ACHN (cell line): ENCODE results near the gene WDR62.

Experiments used
- DNase-seq: peaks from one replicate; pipeline ENCODE4 v3.0.0-alpha.2; 2015
- in situ Hi-C: cut with HindIII; loops from 2 replicates; pipeline ENCODE4 v1.10.0; 2017; ENCODE audit warnings: low sequenced_read_pairs, low pct_ligation_motif_present, low pct_unique_long_range_greater_than_20kb

WDR62 gene

GRCh38 chr19:36054733-36055686 lies at the start of gene WDR62:
Gene WDR62, plus strand, starts transcription at chr19:36054897. Its CDS starts 75 bp downstream, at chr19:36054972.
- peak; percentile 87 for DNase-seq
- in situ Hi-C loops: no loop called here

DNA sequence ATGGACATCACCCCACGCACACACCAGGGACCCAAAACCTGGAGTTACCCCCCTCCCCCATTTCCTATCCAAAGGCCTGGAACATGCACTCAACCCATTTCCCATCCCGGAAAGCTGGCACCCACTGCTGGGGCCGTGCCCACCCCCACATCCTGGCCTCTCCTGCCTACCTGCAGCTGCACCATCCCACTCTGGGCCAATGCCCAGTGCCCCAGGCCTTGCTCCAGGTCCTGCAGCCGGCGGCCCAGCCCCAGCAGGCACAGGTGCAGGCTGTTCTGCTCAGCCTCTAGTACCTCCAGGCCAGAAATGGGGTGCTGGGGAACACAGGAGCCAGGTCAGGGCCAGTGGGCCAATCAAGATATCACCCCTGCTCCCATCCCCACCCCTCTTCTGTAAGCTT lies 47.7 kb upstream of the WDR62 start:
- no peak for DNase-seq
- in situ Hi-C loops: no loop called here

DNA sequence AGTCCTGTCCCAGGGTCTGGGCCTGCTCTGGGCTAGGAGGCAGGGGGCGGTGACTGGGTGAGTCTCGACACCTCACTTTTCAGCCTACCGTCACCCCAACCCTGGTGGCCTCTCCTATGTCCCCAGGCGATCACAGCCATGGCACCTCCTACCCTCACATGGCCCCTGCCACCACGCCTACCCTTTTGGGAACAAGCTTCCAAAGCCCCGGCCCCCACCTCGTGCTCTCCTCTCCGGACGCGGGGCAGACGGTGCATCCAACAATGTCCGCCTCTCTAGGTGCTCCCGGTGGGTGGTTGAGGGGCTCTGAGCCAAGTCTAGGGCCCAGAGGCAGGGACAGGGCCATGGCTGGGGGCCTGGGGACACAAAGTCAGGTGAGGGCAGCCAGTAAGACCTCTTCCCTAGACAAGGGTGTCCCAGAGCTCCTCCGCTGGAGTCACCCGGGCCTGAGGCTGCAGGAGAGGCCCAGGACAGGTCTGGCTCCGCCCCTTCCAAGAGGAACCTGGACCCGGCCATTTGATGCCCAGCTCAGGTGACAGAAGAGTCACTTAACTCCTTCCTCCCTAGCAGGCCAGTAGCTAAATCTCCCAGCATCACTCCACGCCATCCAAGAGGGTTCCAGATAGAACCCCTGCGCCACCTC lies 46.2 kb upstream of the WDR62 start, which contains the start of gene SYNE4:
Gene SYNE4, minus strand, starts transcription at position 478 of the 643 bp plus-strand sequence. Its CDS starts 132 bp downstream, at position 346.
- DNase-seq: no peak
- in situ Hi-C loops: no loop called here

- peak; percentile 55 for DNase-seq
- in situ Hi-C loops: no loop called here
Measured at GRCh38 chr19:36009220-36009619, 45.5 kb upstream of the WDR62 start.

GRCh38 chr19:36009633-36010379 lies 44.9 kb upstream of the WDR62 start:
- in situ Hi-C loops: no loop called here
- no peak for DNase-seq

DNA sequence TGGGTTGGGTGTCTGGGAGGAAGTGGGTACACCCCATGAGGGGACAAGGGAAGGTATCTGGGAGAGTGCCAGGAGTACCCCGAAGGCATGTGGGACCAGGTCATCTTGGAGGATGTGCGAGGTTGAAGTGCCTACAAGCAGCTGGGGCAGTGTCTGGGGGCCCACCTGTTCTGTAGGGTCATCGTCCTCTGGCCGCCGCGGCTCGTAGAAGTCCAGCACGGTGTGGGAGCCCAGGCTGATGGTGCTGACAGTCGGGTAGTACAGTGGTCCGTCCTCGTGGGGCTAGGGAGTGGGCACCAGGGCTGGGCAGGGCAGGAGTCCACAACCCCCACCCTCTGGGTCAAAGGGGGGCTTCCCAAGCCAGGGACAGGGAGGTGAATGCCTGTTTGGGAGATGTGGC lies 44.3 kb upstream of the WDR62 start:
- no peak for DNase-seq

DNA sequence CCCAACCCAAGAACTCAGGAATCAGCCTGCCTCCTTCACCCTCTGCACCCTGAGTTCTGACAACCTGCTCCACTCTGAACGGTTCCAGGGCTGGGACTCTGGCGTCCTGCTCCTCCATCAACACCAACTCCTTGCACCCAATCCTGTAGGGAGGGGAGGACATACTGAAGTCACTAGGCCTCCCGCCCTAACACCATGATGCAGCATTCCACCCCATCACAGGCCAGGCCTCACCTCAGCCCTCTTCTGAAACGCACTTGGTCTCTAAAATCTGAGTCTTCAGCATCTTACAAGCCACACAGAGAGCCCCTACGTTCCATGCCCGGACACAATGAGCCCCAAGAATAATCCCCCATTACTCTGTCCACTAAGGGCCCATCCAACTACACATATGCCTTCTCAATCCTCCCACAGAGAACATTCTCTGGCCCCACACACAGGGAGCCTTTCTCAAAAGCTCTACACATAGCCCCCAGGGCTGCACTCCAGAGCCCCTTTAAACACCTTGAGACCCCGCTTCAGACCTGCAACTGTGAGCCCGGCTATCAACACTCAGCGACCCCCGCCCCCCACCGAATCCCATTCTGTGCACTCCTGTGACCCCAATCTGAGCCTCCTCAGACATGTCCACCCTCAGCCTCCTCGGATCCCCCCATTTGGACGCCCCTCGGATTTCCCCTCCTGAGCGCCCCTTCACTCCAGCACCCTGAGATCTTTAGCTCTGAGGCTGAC lies 41.3 kb upstream of the WDR62 start:
- in situ Hi-C loops: no loop called here
- no peak for DNase-seq

More for the DNA sequence above, 44.3 kb upstream of the WDR62 start:
- in situ Hi-C loops: no loop called here

- in situ Hi-C loops: no loop called here
- peak; percentile 98 for DNase-seq
Measured at GRCh38 chr19:36014012-36014924, 40.4 kb upstream of the WDR62 start, which contains the start of gene ALKBH6. Gene ALKBH6, minus strand, starts transcription at chr19:36014213. Its CDS starts 816 bp downstream, at chr19:36013397.

GRCh38 chr19:36019061-36019670 lies 35.5 kb upstream of the WDR62 start:
- in situ Hi-C loops: no loop called here
- no peak for DNase-seq

GRCh38 chr19:36023432-36023831 lies 31.3 kb upstream of the WDR62 start:
- in situ Hi-C loops: no loop called here
- DNase-seq: no peak

- DNase-seq: no peak
- in situ Hi-C loops: no loop called here
Measured at GRCh38 chr19:36025541-36025940, 29.2 kb upstream of the WDR62 start.

- in situ Hi-C loops: no loop called here
- no peak for DNase-seq
Measured at GRCh38 chr19:36026091-36026876, 28.4 kb upstream of the WDR62 start.

DNA sequence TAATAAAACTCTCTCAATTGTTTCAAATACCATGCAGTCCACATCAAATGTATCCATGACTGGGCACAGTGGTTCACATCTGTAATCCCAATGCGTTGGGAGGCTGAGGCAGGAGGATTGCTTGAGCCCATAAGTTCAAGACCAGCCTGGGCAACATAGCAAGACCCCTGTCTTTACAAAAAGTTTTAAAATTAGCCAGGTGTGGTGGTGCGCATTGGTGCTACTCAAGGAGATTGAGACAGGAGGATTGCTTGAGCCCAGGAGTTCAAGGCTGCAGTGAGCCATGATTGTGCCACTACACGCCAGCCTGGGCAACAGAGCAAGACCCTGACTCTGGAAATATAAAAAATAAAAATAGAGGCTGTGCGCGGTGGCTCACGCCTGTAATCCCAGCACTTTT lies 27.0 kb upstream of the WDR62 start:
- in situ Hi-C loops: no loop called here
- no peak for DNase-seq

- in situ Hi-C loops: no loop called here
- DNase-seq: no peak
Measured at GRCh38 chr19:36028313-36029041, 26.2 kb upstream of the WDR62 start.

GRCh38 chr19:36030264-36031148 lies 24.2 kb upstream of the WDR62 start:
- in situ Hi-C loops: no loop called here

More at GRCh38 chr19:36030264-36031148, 24.2 kb upstream of the WDR62 start:
- no peak for DNase-seq
